HepG2 (cell line): ENCODE measurements around the gene LRRC8C. TPM values are rescaled to one million over a fixed set of nuclear protein-coding genes. Genes with fewer than 3 reads are reported as not detected.

Experiments
- ARID4A ChIP-seq: sonication (generic); formaldehyde crosslinking; IDR thresholded peaks from 2 replicates; pipeline ENCODE4 v1.5.0; 2020; ENCODE audit warnings: mild to moderate bottlenecking, missing genetic modification reagents, borderline replicate concordance
- BORCS8-MEF2B ChIP-seq: sonication (generic); formaldehyde crosslinking; IDR thresholded peaks from 2 replicates; pipeline ENCODE4 v1.8.0; 2022; ENCODE audit warnings: mild to moderate bottlenecking, missing genetic modification reagents
- HDAC6 ChIP-seq: fragments of 200-600 bp; sonication (generic); IDR thresholded peaks from 2 replicates; pipeline ENCODE4 v1.7.0; 2017; ENCODE audit warnings: mild to moderate bottlenecking, antibody characterized with exemption, low read length, low read depth
- KDM6A ChIP-seq: IDR thresholded peaks from 2 replicates; pipeline ENCODE4 v1.6.1; 2016; ENCODE audit warnings: low read depth
- KLF15 ChIP-seq: sonication (generic); formaldehyde crosslinking; IDR thresholded peaks from 2 replicates; pipeline ENCODE4 v1.8.1; 2023; ENCODE audit warnings: borderline replicate concordance, mild to moderate bottlenecking, inconsistent platforms, missing genetic modification reagents, mixed read lengths
- LCORL ChIP-seq, 2 experiments: fragments of 450-650 bp in 1 of 2; sonication (generic) in 1 of 2; formaldehyde crosslinking in 1 of 2; IDR thresholded peaks; 2 replicates each; pipeline versions ENCODE4 v1.5.0 to v1.6.1; 2017 to 2020; ENCODE audit warnings: antibody characterized with exemption in 1 of 2, missing genetic modification reagents in 1 of 2
- NAIF1 ChIP-seq: sonication (generic); formaldehyde crosslinking; IDR thresholded peaks from 2 replicates; pipeline ENCODE4 v1.5.0; 2020; ENCODE audit warnings: mild to moderate bottlenecking, missing genetic modification reagents, borderline replicate concordance
- RBFOX2 ChIP-seq: fragments of 200-400 bp; formaldehyde crosslinking; IDR thresholded peaks from 2 replicates; pipeline ENCODE4 v1.6.1; 2017; ENCODE audit warnings: low read depth, mild to moderate bottlenecking, low read length
- SPEN ChIP-seq: sonication (generic); formaldehyde crosslinking; IDR thresholded peaks from 2 replicates; pipeline ENCODE4 v1.5.1; 2020; ENCODE audit warnings: low read depth, mild to moderate bottlenecking, missing genetic modification reagents
- ZNF20 ChIP-seq: sonication (generic); formaldehyde crosslinking; IDR thresholded peaks from 2 replicates; pipeline ENCODE4 v1.4.0; 2020; ENCODE audit warnings: mild to moderate bottlenecking, moderate library complexity, missing genetic modification reagents
- ZNF251 ChIP-seq: sonication (generic); formaldehyde crosslinking; IDR thresholded peaks from 2 replicates; pipeline ENCODE4 v1.9.0; 2021; ENCODE audit warnings: mild to moderate bottlenecking, missing genetic modification reagents
- ZNF777 ChIP-seq: sonication (generic); formaldehyde crosslinking; IDR thresholded peaks from 2 replicates; pipeline ENCODE4 v1.4.0; 2020; ENCODE audit warnings: missing genetic modification reagents
- polyA plus RNA-seq, 8 experiments: library from polyadenylated mRNA; depleted of rRNA in 3 of 8; stranded (reverse) in 7 of 8; unstranded in 1 of 8; fragments of >200 nt; fragmentation: Illumina TruSeq in 4 of 8; extraction: Trizol in 4 of 8; gene quantifications; 2 replicates each; pipeline versions ENCODE4 v1.2.1 to v1.2.3, GENCODE V29; 2011 to 2016; ENCODE audit warnings: low read depth in 4 of 8, missing spikeins in 1 of 8, mixed read lengths in 1 of 8; ENCODE audit not compliant: insufficient read depth in 1 of 8
- total RNA-seq, 5 experiments: library from RNA; depleted of rRNA; stranded (reverse); fragments of >200 nt; fragmentation: Illumina TruSeq; extraction: Trizol; gene quantifications; 2 replicates each; pipeline ENCODE4 v1.2.3, GENCODE V29; 2016; ENCODE audit warnings: low read depth in 1 of 5

LRRC8C gene
- total and polyA plus RNA-seq, 2 of the 13 experiments (the other 11 are each of a cell fraction or from before 2014, with no cell fraction given): 0.22 to 0.32 TPM

GRCh38 chr1:89633248-89633799 is 404 bp downstream of the LRRC8C start (continued):
- TF ChIP-seq ARID4A (CRISPR knock-in tag): peak; percentile 48; the same call in 1 of the 2 replicates
- no peak for TF ChIP-seq LCORL (IDR thresholded peaks at IDR 0.05)
- no peak for TF ChIP-seq LCORL (CRISPR knock-in tag; IDR thresholded peaks at IDR 0.05)
- no peak for TF ChIP-seq ZNF20 (CRISPR knock-in tag)
- no peak for TF ChIP-seq KDM6A
- peak; percentile 45; the same call in 1 of the 2 replicates for TF ChIP-seq RBFOX2
- TF ChIP-seq NAIF1 (CRISPR knock-in tag): no peak
- no peak for TF ChIP-seq KLF15 (CRISPR knock-in tag)
- TF ChIP-seq SPEN (CRISPR knock-in tag): no peak
- no peak for TF ChIP-seq ZNF251 (CRISPR knock-in tag)
- TF ChIP-seq BORCS8-MEF2B: peak; percentile 24; the same call in 1 of the 2 replicates
- peak; percentile 84 for TF ChIP-seq ZNF777 (CRISPR knock-in tag)
- TF ChIP-seq HDAC6: no peak
